ENCODE results near the gene GAGE12J. TPM values are rescaled to one million over a fixed set of nuclear protein-coding genes. Genes with fewer than 3 reads are reported as not detected.
"Not testable (repeated sequence)": the region's sequence is repeated elsewhere in the genome, so short reads cannot be mapped to it uniquely, and the experiment has no call there.

Gene GAGE12J
- total RNA-seq, result not detected
- polyA plus RNA-seq, result not detected
- total RNA-seq, result 0 reads per million in 6 experiments

- H3K4me1 Mint-ChIP-seq, H3K27me3 Mint-ChIP-seq, POLR2A ChIA-PET, H3K36me3 Mint-ChIP-seq, H3K27ac Mint-ChIP-seq, DNase-seq, H3K9me3 Mint-ChIP-seq, ATAC-seq, H3K4me3 Mint-ChIP-seq: not testable (repeated sequence)
These were observed at the start of gene GAGE12J for GRCh38 chrX:49321737-49322136. GAGE12J (plus strand) TSS chrX:49322037; CDS start chrX:49323194, 1,157 bp downstream.

GRCh38 chrX:49272421-49272820 is 49.4 kb upstream of the GAGE12J start:
- Mint-ChIP-seq H3K27me3 (no peaks in the 10 kb centered on the region), H3K36me3 (peaks cover 0 to 1% (median 0%) of the 10 kb centered on the region in 3 donors), H3K27ac (peak overlapping the region; percentile 40 to 92 (median 88)), H3K4me3 (peak overlapping the region; percentile 71 to 91 (median 78)), H3K9me3 (peaks cover 0 to 2% (median 0%) of the 10 kb centered on the region in 9 donors), H3K4me1 (peaks cover 24 to 76% (median 70%) of the 10 kb centered on the region in 4 donors)
- DNase-seq (peak in 3 of 10 donors; percentile 10 to 35 (median 23)), ATAC-seq (no peak)
- POLR2A ChIA-PET, result interaction anchor here (0.6 to 2.7 kb wide), 10 partner anchors 8 to 524 kb away, joined by 3 to 22 read pairs (median 4); partner anchors contain the start of genes CCDC22 and FOXP3

GRCh38 chrX:49273181-49273727 is 48.6 kb upstream of the GAGE12J start:
- peaks cover 0 to 2% (median 0%) of the 10 kb centered on the region in 9 donors for H3K9me3 Mint-ChIP-seq
- peak; percentile 3 to 9 for ATAC-seq
- H3K4me3 Mint-ChIP-seq, result peak overlapping the region; percentile 71 to 91 (median 78)
- DNase-seq, result peak in 8 of 10 donors; percentile 30 to 78 (median 51)
- H3K27me3 Mint-ChIP-seq, result no peaks in the 10 kb centered on the region
- H3K4me1 Mint-ChIP-seq, result peaks cover 30 to 82% (median 73%) of the 10 kb centered on the region in 4 donors
- peak overlapping the region; percentile 4 to 92 (median 88) for H3K27ac Mint-ChIP-seq
- peaks cover 0 to 1% (median 0%) of the 10 kb centered on the region in 3 donors for H3K36me3 Mint-ChIP-seq
- POLR2A ChIA-PET, result interaction anchor here (0.7 to 2.7 kb wide), 10 partner anchors 9 to 231 kb away, joined by 3 to 22 read pairs (median 4); partner anchors contain the start of genes CCDC22 and FOXP3

- peak overlapping the region in 5 of 10 donors; percentile 38 to 67 (median 46) for H3K4me3 Mint-ChIP-seq
- H3K27ac Mint-ChIP-seq, result peak overlapping the region in 4 of 10 donors; percentile 43 to 92 (median 76)
- no peaks in the 10 kb centered on the region for H3K27me3 Mint-ChIP-seq
- peaks cover 34 to 91% (median 80%) of the 10 kb centered on the region in 4 donors for H3K4me1 Mint-ChIP-seq
- H3K36me3 Mint-ChIP-seq, result peaks cover 0 to 1% (median 0%) of the 10 kb centered on the region in 3 donors
- ATAC-seq (no peak), DNase-seq (no peak)
- POLR2A ChIA-PET, result interaction anchor here (1.1 to 1.6 kb wide), 2 partner anchors 10 to 33 kb away, joined by 4 to 5 read pairs; no protein-coding TSS in a partner anchor
- H3K9me3 Mint-ChIP-seq, result peaks cover 0 to 2% (median 0%) of the 10 kb centered on the region in 9 donors
These were observed 45.6 kb upstream of the GAGE12J start for GRCh38 chrX:49276207-49276606.

GRCh38 chrX:49276671-49277534 is 44.9 kb upstream of the GAGE12J start:
- peak overlapping the region; percentile 41 to 93 (median 87) for H3K27ac Mint-ChIP-seq
- H3K9me3 Mint-ChIP-seq, result peaks cover 0 to 2% (median 0%) of the 10 kb centered on the region in 9 donors
- no peak for DNase-seq
- H3K36me3 Mint-ChIP-seq, result peaks cover 0 to 1% (median under 1%) of the 10 kb centered on the region in 3 donors
- peaks cover 34 to 84% (median 78%) of the 10 kb centered on the region in 4 donors for H3K4me1 Mint-ChIP-seq
- POLR2A ChIA-PET, result interaction anchor here (0.7 to 1.6 kb wide), 3 partner anchors 7 to 88 kb away, joined by 3 to 5 read pairs (median 5); partner anchors contain the start of gene PPP1R3F
- H3K27me3 Mint-ChIP-seq, result no peaks in the 10 kb centered on the region
- ATAC-seq, result no peak
- H3K4me3 Mint-ChIP-seq, result peak overlapping the region in 9 of 10 donors; percentile 38 to 82 (median 67)

GRCh38 chrX:49277535-49277830 is 44.4 kb upstream of the GAGE12J start:
- ATAC-seq (no peak), DNase-seq (peak in 2 of 10 donors; percentile 27 to 30)
- Mint-ChIP-seq H3K27me3 (no peaks in the 10 kb centered on the region), H3K9me3 (peaks cover 0 to 2% (median 0%) of the 10 kb centered on the region in 9 donors), H3K36me3 (peaks cover 0 to 4% (median 1%) of the 10 kb centered on the region in 3 donors), H3K4me3 (peak overlapping the region; percentile 30 to 82 (median 65)), H3K27ac (peak overlapping the region; percentile 41 to 93 (median 87)), H3K4me1 (peaks cover 38 to 82% (median 80%) of the 10 kb centered on the region in 4 donors)
- POLR2A ChIA-PET, result interaction anchor here (0.7 to 1.2 kb wide), 3 partner anchors 8 to 88 kb away, joined by 3 to 5 read pairs (median 3); partner anchors contain the start of gene PPP1R3F

- Mint-ChIP-seq H3K4me1 (peaks cover 38 to 83% (median 77%) of the 10 kb centered on the region in 4 donors), H3K9me3 (peaks cover 0 to 2% (median 0%) of the 10 kb centered on the region in 9 donors), H3K27me3 (no peaks in the 10 kb centered on the region), H3K36me3 (peaks cover 0 to 5% (median 1%) of the 10 kb centered on the region in 3 donors), H3K4me3 (peak overlapping the region; percentile 30 to 82 (median 65)), H3K27ac (peak overlapping the region; percentile 41 to 93 (median 87))
- POLR2A ChIA-PET, result interaction anchor here (1.2 kb wide), 2 partner anchors 8 to 9 kb away, joined by 3 to 5 read pairs; partner anchors contain the start of gene PPP1R3F
- no peak for ATAC-seq
- DNase-seq, result no peak
These were observed 43.8 kb upstream of the GAGE12J start for GRCh38 chrX:49278081-49278480.

- DNase-seq, result no peak
- no peaks in the 10 kb centered on the region for H3K27me3 Mint-ChIP-seq
- H3K4me1 Mint-ChIP-seq, result peaks cover 23 to 46% (median 40%) of the 10 kb centered on the region in 4 donors
- ATAC-seq, result no peak
- peak overlapping the region in 2 of 10 donors; percentile 33 to 43 for H3K4me3 Mint-ChIP-seq
- peaks cover 0 to 10% (median 2%) of the 10 kb centered on the region in 3 donors for H3K36me3 Mint-ChIP-seq
- POLR2A ChIA-PET, result interaction anchor here (1.4 kb wide), 1 partner anchor 12 kb away, joined by 6 read pairs; no protein-coding TSS in a partner anchor
- H3K27ac Mint-ChIP-seq, result peak overlapping the region in 5 of 10 donors; percentile 33 to 84 (median 43)
- no peaks in the 10 kb centered on the region for H3K9me3 Mint-ChIP-seq
These were observed 39.2 kb upstream of the GAGE12J start for GRCh38 chrX:49282647-49283011.

- peak overlapping the region in 2 of 10 donors; percentile 48 to 71 for H3K27ac Mint-ChIP-seq
- H3K4me3 Mint-ChIP-seq, result no peak overlapping the region
- H3K9me3 Mint-ChIP-seq, result no peaks in the 10 kb centered on the region
- DNase-seq (no peak), ATAC-seq (no peak)
- H3K4me1 Mint-ChIP-seq, result peaks cover 19 to 46% (median 40%) of the 10 kb centered on the region in 4 donors
- no peaks in the 10 kb centered on the region for H3K27me3 Mint-ChIP-seq
- POLR2A ChIA-PET, result no interaction called here
- peaks cover 0 to 10% (median 2%) of the 10 kb centered on the region in 3 donors for H3K36me3 Mint-ChIP-seq
These were observed 37.6 kb upstream of the GAGE12J start for GRCh38 chrX:49284212-49284611.

- H3K4me1 Mint-ChIP-seq, result peaks cover 16 to 36% (median 31%) of the 10 kb centered on the region in 4 donors
- POLR2A ChIA-PET, result interaction anchor here (0.7 to 1.8 kb wide), 4 partner anchors 8 to 1240 kb away, joined by 3 to 5 read pairs (median 4); no protein-coding TSS in a partner anchor
These were observed 35.7 kb upstream of the GAGE12J start for GRCh38 chrX:49286136-49286535.

GRCh38 chrX:49286581-49286980 is 35.3 kb upstream of the GAGE12J start:
- POLR2A ChIA-PET, result interaction anchor here (1.2 to 1.8 kb wide), 4 partner anchors 9 to 17 kb away, joined by 3 to 5 read pairs (median 4); partner anchors contain the start of gene PPP1R3F
- H3K27ac Mint-ChIP-seq, result no peak overlapping the region

More at GRCh38 chrX:49286136-49286535, 35.7 kb upstream of the GAGE12J start:
- no peaks in the 10 kb centered on the region for H3K27me3 Mint-ChIP-seq
- H3K4me3 Mint-ChIP-seq, result no peak overlapping the region
- H3K36me3 Mint-ChIP-seq, result peaks cover 0 to 10% (median 2%) of the 10 kb centered on the region in 3 donors
- no peak for DNase-seq
- no peak overlapping the region for H3K27ac Mint-ChIP-seq
- no peak for ATAC-seq
- no peaks in the 10 kb centered on the region for H3K9me3 Mint-ChIP-seq

GRCh38 chrX:49287665-49288064 is 34.2 kb upstream of the GAGE12J start:
- Mint-ChIP-seq H3K4me1 (peaks cover 19 to 38% (median 34%) of the 10 kb centered on the region in 4 donors), H3K27ac (peak overlapping the region in 2 of 10 donors; percentile 70 to 72), H3K9me3 (no peaks in the 10 kb centered on the region), H3K27me3 (no peaks in the 10 kb centered on the region), H3K36me3 (peaks cover 0 to 6% (median 2%) of the 10 kb centered on the region in 3 donors), H3K4me3 (peak overlapping the region in 2 of 10 donors; percentile 4 to 49)
- ATAC-seq, result no peak
- POLR2A ChIA-PET, result interaction anchor here (0.9 to 1.2 kb wide), 2 partner anchors 15 to 18 kb away, joined by 3 to 4 read pairs; partner anchors contain the start of gene PPP1R3F
- DNase-seq, result no peak

More at GRCh38 chrX:49286581-49286980, 35.3 kb upstream of the GAGE12J start:
- ATAC-seq (no peak), DNase-seq (no peak)
- H3K4me1 Mint-ChIP-seq, result peaks cover 17 to 36% (median 31%) of the 10 kb centered on the region in 4 donors
- no peaks in the 10 kb centered on the region for H3K9me3 Mint-ChIP-seq
- no peak overlapping the region for H3K4me3 Mint-ChIP-seq
- peaks cover 0 to 10% (median 2%) of the 10 kb centered on the region in 3 donors for H3K36me3 Mint-ChIP-seq
- no peaks in the 10 kb centered on the region for H3K27me3 Mint-ChIP-seq
